CD4-positive, alpha-beta T cell treated with Interferon alpha-2 for 1 hour (primary cell): Measurements from ENCODE around the gene VPS37C.
"Not testable (repeated sequence)": the region's sequence is repeated elsewhere in the genome, so short reads cannot be mapped to it uniquely, and the experiment has no call there.

Source experiments
- DNase-seq, 2 donors: peaks; one replicate each; pipeline ENCODE4 v3.0.0-alpha.2; 2020 to 2022

The VPS37C gene

GRCh38 chr11:61161190-61162091 is at the start of gene VPS37C:
Gene VPS37C, minus strand, starts transcription at chr11:61161426. Its CDS starts 22,597 bp downstream, at chr11:61138829.
- peak; percentile 94 to 95 for DNase-seq

GRCh38 chr11:61210629-61211028 is 49.4 kb upstream of the VPS37C start:
- DNase-seq: not testable (repeated sequence)

GRCh38 chr11:61207636-61208310 is 46.5 kb upstream of the VPS37C start:
- not testable (repeated sequence) for DNase-seq

GRCh38 chr11:61204502-61205059 is 43.4 kb upstream of the VPS37C start:
- DNase-seq: not testable (repeated sequence)

- not testable (repeated sequence) for DNase-seq
Measured at GRCh38 chr11:61203873-61204272, 42.6 kb upstream of the VPS37C start.

- not testable (repeated sequence) for DNase-seq
Measured at GRCh38 chr11:61202950-61203746, 41.9 kb upstream of the VPS37C start, which contains the start of gene PGA3. Gene PGA3, plus strand, starts transcription at chr11:61203515. Its CDS starts 50 bp downstream, at chr11:61203565.

GRCh38 chr11:61201476-61201875 is 40.2 kb upstream of the VPS37C start:
- no peak for DNase-seq

GRCh38 chr11:61198948-61199523 is 37.8 kb upstream of the VPS37C start:
- no peak for DNase-seq

- no peak for DNase-seq
Measured at GRCh38 chr11:61198361-61198760, 37.1 kb upstream of the VPS37C start.

GRCh38 chr11:61195719-61196118 is 34.5 kb upstream of the VPS37C start:
- DNase-seq: no peak

GRCh38 chr11:61194981-61195695 is 33.9 kb upstream of the VPS37C start:
- no peak for DNase-seq

GRCh38 chr11:61194169-61194671 is 33.0 kb upstream of the VPS37C start:
- no peak for DNase-seq

GRCh38 chr11:61193596-61193995 is 32.4 kb upstream of the VPS37C start:
- no peak for DNase-seq

GRCh38 chr11:61189933-61190332 is 28.7 kb upstream of the VPS37C start:
- no peak for DNase-seq

GRCh38 chr11:61187505-61188130 is 26.4 kb upstream of the VPS37C start:
- DNase-seq: peak; percentile 77 to 83

GRCh38 chr11:61186504-61186903 is 25.3 kb upstream of the VPS37C start:
- no peak for DNase-seq

- DNase-seq: no peak
Measured at GRCh38 chr11:61183645-61184044, 22.4 kb upstream of the VPS37C start.

GRCh38 chr11:61181489-61181888 is 20.3 kb upstream of the VPS37C start:
- no peak for DNase-seq

- not testable (repeated sequence) for DNase-seq
Measured at GRCh38 chr11:61180205-61180604, 19.0 kb upstream of the VPS37C start.

- DNase-seq: no peak
Measured at GRCh38 chr11:61176446-61176845, 15.2 kb upstream of the VPS37C start.

GRCh38 chr11:61174949-61175348 is 13.7 kb upstream of the VPS37C start:
- no peak for DNase-seq
